HEK293T (cell line): ENCODE measurements around the gene CDK17.

Experiments
- CTCF ChIA-PET: fragments of 350-600 bp; formaldehyde crosslinking; extraction: SDS; loops from one replicate; lab custom pipeline; 2021; ENCODE audit warnings: antibody characterized with exemption, inconsistent platforms; lab: Yijun Ruan, JAX
- POLR2A ChIA-PET: fragments of 350-600 bp; formaldehyde crosslinking; extraction: SDS; loops from one replicate; lab custom pipeline; 2020; ENCODE audit warnings: antibody characterized with exemption, inconsistent platforms; lab: Yijun Ruan, JAX
- DNase-seq: peaks from one replicate; pipeline ENCODE4 v3.0.0; 2012; ENCODE audit warnings: mixed read lengths; ENCODE audit errors: extremely low spot score
- ARNT ChIP-seq: fragments of 450-650 bp; IDR thresholded peaks from 2 replicates; pipeline ENCODE4 v1.6.1; 2017; ENCODE audit warnings: mild to moderate bottlenecking
- BHLHE40 ChIP-seq: fragments of 450-650 bp; IDR thresholded peaks from 2 replicates; pipeline ENCODE4 v1.6.1; 2016; ENCODE audit warnings: mild to moderate bottlenecking, moderate library complexity, borderline replicate concordance
- CTBP1 ChIP-seq: fragments of 450-650 bp; IDR thresholded peaks from 2 replicates; pipeline ENCODE4 v1.6.1; 2016; ENCODE audit warnings: borderline replicate concordance
- ELF4 ChIP-seq: fragments of 450-650 bp; IDR thresholded peaks from 2 replicates; pipeline ENCODE4 v1.6.1; 2017; ENCODE audit warnings: antibody characterized with exemption
- FOXA1 ChIP-seq: fragments of 450-650 bp; IDR thresholded peaks from 2 replicates; pipeline ENCODE4 v1.6.1; 2016; ENCODE audit warnings: mild to moderate bottlenecking
- FOXK2 ChIP-seq: fragments of 450-650 bp; IDR thresholded peaks from 2 replicates; pipeline ENCODE4 v1.6.1; 2016; ENCODE audit warnings: mild to moderate bottlenecking
- FOXM1 ChIP-seq: fragments of 450-650 bp; IDR thresholded peaks from 2 replicates; pipeline ENCODE4 v1.6.1; 2017; ENCODE audit warnings: mild to moderate bottlenecking, borderline replicate concordance
- HDGF ChIP-seq: fragments of 450-650 bp; IDR thresholded peaks from 2 replicates; pipeline ENCODE4 v1.6.1; 2017; ENCODE audit warnings: antibody characterized with exemption, borderline replicate concordance
- L3MBTL2 ChIP-seq: fragments of 450-650 bp; conservative IDR thresholded peaks from 2 replicates; pipeline ENCODE4 v1.6.1; 2016; ENCODE audit warnings: mild to moderate bottlenecking
- LEF1 ChIP-seq: fragments of 450-650 bp; IDR thresholded peaks from 2 replicates; pipeline ENCODE4 v1.6.1; 2017; ENCODE audit warnings: mild to moderate bottlenecking, borderline replicate concordance
- NFRKB ChIP-seq: fragments of 450-650 bp; IDR thresholded peaks from 2 replicates; pipeline ENCODE4 v1.6.1; 2016; ENCODE audit warnings: mild to moderate bottlenecking, moderate library complexity
- PKNOX1 ChIP-seq: fragments of 450-650 bp; IDR thresholded peaks from 2 replicates; pipeline ENCODE4 v1.6.1; 2016
- SP1 ChIP-seq: fragments of 450-650 bp; IDR thresholded peaks from 2 replicates; pipeline ENCODE4 v1.6.1; 2017
- SUZ12 ChIP-seq: fragments of 450-650 bp; IDR thresholded peaks from 2 replicates; pipeline ENCODE4 v1.6.1; 2016; ENCODE audit warnings: mild to moderate bottlenecking
- TARDBP ChIP-seq: fragments of 450-650 bp; IDR thresholded peaks from 2 replicates; pipeline ENCODE4 v1.6.1; 2016
- ZNF384 ChIP-seq: fragments of 450-650 bp; IDR thresholded peaks from 2 replicates; pipeline ENCODE4 v1.6.1; 2016

The CDK17 gene

GRCh38 chr12:96250119-96250685 is 150.0 kb downstream of the CDK17 start:
- ChIA-PET CTCF (no interaction called here), POLR2A (no interaction called here)
- TF ChIP-seq CTBP1 (no peak), HDGF (no peak), SUZ12 (no peak), ZNF384 (no peak), FOXA1 (no peak), BHLHE40 (no peak), SP1 (no peak), PKNOX1 (no peak), NFRKB (no peak), ARNT (no peak), LEF1 (no peak), ELF4 (no peak), TARDBP (no peak), FOXM1 (no peak), FOXK2 (no peak), L3MBTL2 (no peak)
- DNase-seq, result no peak

GRCh38 chr12:96249196-96250118 is 150.8 kb downstream of the CDK17 start:
- DNase-seq, result no peak
- ChIA-PET POLR2A (no interaction called here), CTCF (no interaction called here)
- TF ChIP-seq L3MBTL2 (no peak), SUZ12 (no peak), TARDBP (no peak), NFRKB (no peak), BHLHE40 (no peak), FOXK2 (no peak), LEF1 (no peak), PKNOX1 (no peak), ELF4 (no peak), FOXM1 (no peak), FOXA1 (no peak)

GRCh38 chr12:96248136-96248931 is 151.9 kb downstream of the CDK17 start:
- no peak for DNase-seq
- ChIA-PET CTCF (no interaction called here), POLR2A (no interaction called here)
- TF ChIP-seq LEF1 (no peak), BHLHE40 (no peak), ARNT (no peak), FOXA1 (no peak)

- TF ChIP-seq TARDBP (no peak), ELF4 (no peak), ZNF384 (no peak), L3MBTL2 (no peak), LEF1 (no peak), ARNT (no peak), FOXM1 (no peak), HDGF (no peak), FOXA1 (no peak), BHLHE40 (no peak), CTBP1 (no peak)
- CTCF ChIA-PET, result no interaction called here
- DNase-seq, result no peak
- POLR2A ChIA-PET, result no interaction called here
Observed at GRCh38 chr12:96247563-96247962, 152.7 kb downstream of the CDK17 start.

- CTCF ChIA-PET, result no interaction called here
- no peak for TF ChIP-seq CTBP1
- no peak for TF ChIP-seq FOXM1
- no peak for TF ChIP-seq FOXK2
- no peak for TF ChIP-seq BHLHE40
- no peak for TF ChIP-seq FOXA1
- TF ChIP-seq SP1, result no peak
- TF ChIP-seq SUZ12, result no peak
- no peak for TF ChIP-seq L3MBTL2
- no peak for TF ChIP-seq PKNOX1
- TF ChIP-seq LEF1, result no peak
- no peak for TF ChIP-seq TARDBP
- no peak for TF ChIP-seq ELF4
- no peak for TF ChIP-seq ARNT
- no peak for TF ChIP-seq NFRKB
- no peak for TF ChIP-seq HDGF
- TF ChIP-seq ZNF384, result no peak
- POLR2A ChIA-PET, result no interaction called here
- DNase-seq, result no peak
Observed at GRCh38 chr12:96246926-96247505, 153.2 kb downstream of the CDK17 start.
